ENCODE data around the gene CAV2. TPM values are rescaled to one million over a fixed set of nuclear protein-coding genes. Genes with fewer than 3 reads are reported as not detected.
A peak's percentile ranks its signal among the peaks of the same experiment; 100 is the strongest.

Gene CAV2
- total and polyA plus RNA-seq, 9 of the 15 experiments (the other 6 are each of a cell fraction or from before 2014, with no cell fraction given) = 16.1 to 137 (median 38.3) TPM

- TF ChIP-seq MGA (IDR thresholded peaks at IDR 0.05) (0 out of 2 replicates have a peak, but pooled peaks have one; percentile 11), ZSCAN32 (CRISPR knock-in tag; IDR thresholded peaks at IDR 0.05) (0 out of 2 replicates have a peak, but pooled peaks have one; percentile 28), AFF4 (CRISPR knock-in tag; IDR thresholded peaks at IDR 0.05) (no peak), NONO (IDR thresholded peaks at IDR 0.05; ENCODE audit: low read depth in 2 of 2, low read length in 1 of 2) (no peak), RAD21 (CRISPR knock-in tag; conservative IDR thresholded peaks at IDR 0.05 in 1 of 2, IDR thresholded peaks at IDR 0.05 in 1 of 2) (peak in 1 of 2 experiments; percentile 49; a peak in 3 of 4 replicates), SMARCA4 (IDR thresholded peaks at IDR 0.05) (peak; percentile 22; the same call in 1 of the 2 replicates)
Measured at GRCh38 chr7:116451957-116452729, 47.4 kb upstream of the CAV2 start (continued).

Data from K562 (cell line).